Right ventricle myocardium inferior (tissue), 1 donor: ENCODE measurements around the gene MAML3. TPM values are rescaled to one million over a fixed set of nuclear protein-coding genes. Genes with fewer than 3 reads are reported as not detected.

Experiments used
- ATAC-seq: fragments of 200-7000 bp; cut with Tn5 transposase; one replicate; pipeline ENCODE4 v1.9.1; 2020; ENCODE audit warnings: mild to moderate bottlenecking, moderate library complexity
- DNase-seq: peaks from one replicate; pipeline ENCODE4 v3.0.0; 2021; ENCODE audit errors: missing footprints
- intact Hi-C: fragments of 100-400 bp; cut with DNase I; formaldehyde crosslinking; loops from one replicate; pipeline ENCODE4 v1.11.0; 2022
- total RNA-seq: library from RNA; stranded (reverse); fragmentation: NEBNext Ultra II Directional; extraction: Animal tissue kit (Norgen Biotek cat#: 25700); gene quantifications from one replicate; pipeline ENCODE4 v1.2.1, GENCODE V29; 2021
- donor health status: DM: no; HTN: yes; CAD: no; lungs with severe emphysema.

Gene MAML3
- total RNA-seq, 1 donor from 2014 or later: 2.3 TPM

DNA sequence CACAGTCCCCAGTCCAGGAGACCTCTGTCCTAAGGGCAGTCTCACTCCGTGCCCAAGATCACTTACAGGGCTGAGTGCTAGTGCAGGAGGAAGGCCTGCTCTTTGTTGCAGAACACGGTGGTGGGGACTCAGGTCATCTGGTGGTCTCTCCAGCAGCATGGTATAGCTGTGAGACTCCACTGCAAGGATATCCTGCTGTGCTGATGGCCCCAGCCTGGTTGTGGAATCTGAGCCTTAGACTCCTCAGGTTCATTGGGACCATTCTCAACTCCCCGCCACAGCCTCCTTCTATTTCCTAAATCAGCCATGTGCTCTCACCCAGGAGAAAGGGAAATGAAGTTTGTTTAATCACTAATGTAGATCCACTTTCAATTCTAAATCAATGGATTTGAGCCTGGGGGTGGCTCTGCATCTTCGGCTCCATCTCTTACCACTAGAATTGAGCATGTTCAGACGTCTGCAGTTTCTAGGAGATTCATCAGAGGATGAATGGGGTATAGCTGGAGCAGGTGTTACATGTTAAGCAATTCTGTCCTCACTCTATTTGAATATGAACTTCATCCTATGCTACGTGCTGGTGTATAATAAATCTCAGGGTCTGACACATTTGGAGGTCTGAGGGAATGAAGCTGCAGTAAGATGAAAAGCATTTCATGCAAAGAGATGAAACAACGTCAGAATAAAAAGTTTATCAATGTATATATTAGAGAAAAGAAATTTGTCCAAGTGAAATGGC, 299.1 kb downstream of the MAML3 start:
- intact Hi-C loops: no loop called here
- no peak for DNase-seq
- no peak for ATAC-seq

DNA sequence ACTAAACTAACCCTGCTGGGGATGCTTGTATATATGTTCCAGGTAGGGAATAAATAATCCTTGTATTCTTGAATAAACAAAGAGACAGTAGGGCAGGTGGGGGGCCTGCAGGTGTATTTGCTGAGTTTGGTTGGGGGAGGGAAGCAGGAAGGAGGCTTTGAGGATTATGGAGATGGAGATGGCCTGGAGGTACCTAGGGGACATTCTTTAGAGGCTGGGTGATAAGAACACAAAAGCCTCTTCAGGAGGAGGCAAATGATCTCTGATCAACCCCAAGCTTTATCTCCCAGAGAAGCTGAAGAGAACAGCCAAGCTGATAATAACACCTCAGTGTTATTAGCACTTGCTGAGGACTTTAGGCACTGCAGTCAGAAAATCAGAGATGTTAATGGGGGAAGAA, 300.7 kb downstream of the MAML3 start:
- intact Hi-C loops: no loop called here
- ATAC-seq (no peak), DNase-seq (no peak)

GRCh38 chr4:139852612-139853269, 301.2 kb downstream of the MAML3 start:
- no peak for ATAC-seq
- intact Hi-C loops: no loop called here
- no peak for DNase-seq

GRCh38 chr4:139851639-139852038, 302.3 kb downstream of the MAML3 start:
- ATAC-seq: peak; percentile 20
- intact Hi-C loops: no loop called here
- no peak for DNase-seq

- ATAC-seq: no peak
- intact Hi-C loops: no loop called here
Observed at GRCh38 chr4:139851133-139851532, 302.9 kb downstream of the MAML3 start.

DNA sequence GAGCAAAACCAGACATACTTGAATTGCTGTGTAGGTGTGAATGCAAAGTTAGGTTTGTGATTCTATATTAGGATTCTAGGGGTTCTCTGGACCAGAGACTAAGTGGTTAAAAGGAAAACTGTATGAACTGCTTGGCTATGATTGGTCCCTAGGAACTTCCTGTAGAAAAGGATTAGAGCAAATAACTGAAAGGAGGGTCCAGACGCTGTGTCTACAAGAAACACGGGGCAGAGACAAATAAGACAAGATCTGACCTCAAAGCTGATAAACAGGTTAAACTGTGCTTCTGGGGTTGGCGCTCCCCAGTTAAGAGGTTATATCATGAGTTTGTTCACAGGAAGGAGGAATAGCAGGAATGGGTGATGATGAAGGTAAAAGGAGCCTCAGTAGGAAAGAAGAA, 304.8 kb downstream of the MAML3 start:
- no peak for DNase-seq
- intact Hi-C loops: no loop called here

More at GRCh38 chr4:139851133-139851532, 302.9 kb downstream of the MAML3 start:
- no peak for DNase-seq

GRCh38 chr4:139848028-139848427, 306.0 kb downstream of the MAML3 start:
- intact Hi-C loops: no loop called here
- no peak for DNase-seq
- no peak for ATAC-seq

More for the DNA sequence above, 304.8 kb downstream of the MAML3 start:
- no peak for ATAC-seq

DNA sequence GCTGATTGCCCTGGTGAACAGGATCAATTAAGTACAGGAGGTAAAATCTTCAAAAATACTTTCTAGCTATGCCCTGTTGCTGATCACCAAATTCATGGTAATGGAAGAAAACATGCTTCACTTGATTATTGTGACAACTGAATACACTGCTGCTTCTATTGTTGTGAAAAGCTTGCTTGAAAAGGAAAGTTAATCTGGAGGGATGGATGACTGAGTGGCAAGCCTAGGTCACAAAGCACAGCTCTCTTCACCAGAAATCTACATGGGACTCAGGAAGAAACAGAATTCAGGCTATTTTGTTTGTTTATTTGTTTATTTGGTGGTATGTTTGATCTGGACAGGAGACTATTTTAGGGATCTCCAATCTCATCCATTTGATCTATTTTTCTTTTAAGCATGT, 306.4 kb downstream of the MAML3 start:
- ATAC-seq: no peak
- DNase-seq: no peak
- intact Hi-C loops: no loop called here

- ATAC-seq (no peak), DNase-seq (no peak)
- intact Hi-C loops: no loop called here
Observed at GRCh38 chr4:139846766-139847165, 307.2 kb downstream of the MAML3 start.

DNA sequence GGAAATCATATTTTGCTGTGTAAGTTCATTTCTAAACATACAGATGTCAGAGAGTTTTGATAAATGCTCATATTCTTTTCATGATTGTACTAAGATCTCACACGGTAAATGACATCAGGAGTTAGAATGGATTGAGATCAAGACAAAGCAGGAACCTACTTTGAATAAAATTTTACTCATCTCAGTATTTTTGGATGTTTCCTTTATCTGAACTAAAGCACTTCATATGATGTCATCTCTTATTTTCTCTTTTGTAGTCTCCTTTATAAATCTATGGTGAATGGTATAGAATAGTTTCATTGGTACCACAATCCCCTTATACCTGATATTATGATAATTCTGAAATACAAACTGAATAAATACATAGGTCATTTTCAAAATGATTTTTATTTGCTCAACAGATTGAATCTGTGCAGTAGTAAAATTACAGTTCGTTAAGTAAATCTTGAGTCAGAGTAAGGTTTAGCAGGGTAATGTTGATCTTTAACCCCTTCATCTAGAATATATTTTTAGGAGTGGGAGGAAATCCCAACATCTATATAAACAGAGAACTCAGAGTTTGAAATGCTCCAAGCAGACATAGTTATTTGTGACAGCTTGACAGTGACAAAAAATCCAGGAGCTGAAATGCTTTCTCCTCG, 308.4 kb downstream of the MAML3 start:
- DNase-seq (no peak), ATAC-seq (no peak)
- intact Hi-C loops: no loop called here

GRCh38 chr4:139844459-139845036, 309.4 kb downstream of the MAML3 start:
- intact Hi-C loops: no loop called here
- ATAC-seq (no peak), DNase-seq (no peak)

DNA sequence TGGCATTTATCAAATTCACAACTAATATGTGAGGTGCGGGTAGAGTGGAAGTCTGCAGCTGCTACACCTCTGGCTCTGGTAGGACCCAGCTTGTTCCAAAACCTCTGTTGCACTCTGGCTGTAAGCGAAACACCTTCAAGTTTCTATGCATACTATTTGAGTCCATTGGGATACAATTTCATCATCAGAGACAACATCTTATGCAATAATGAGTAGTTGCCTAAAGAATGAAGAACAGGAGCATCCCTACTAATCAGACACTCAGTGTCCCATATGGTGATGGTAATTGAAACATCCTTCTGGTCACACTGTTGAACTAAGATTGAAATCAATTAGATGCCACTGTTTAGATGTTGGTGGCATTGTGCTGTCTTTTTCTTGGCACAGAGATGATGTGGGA, 309.9 kb downstream of the MAML3 start:
- intact Hi-C loops: no loop called here
- ATAC-seq (no peak), DNase-seq (no peak)

DNA sequence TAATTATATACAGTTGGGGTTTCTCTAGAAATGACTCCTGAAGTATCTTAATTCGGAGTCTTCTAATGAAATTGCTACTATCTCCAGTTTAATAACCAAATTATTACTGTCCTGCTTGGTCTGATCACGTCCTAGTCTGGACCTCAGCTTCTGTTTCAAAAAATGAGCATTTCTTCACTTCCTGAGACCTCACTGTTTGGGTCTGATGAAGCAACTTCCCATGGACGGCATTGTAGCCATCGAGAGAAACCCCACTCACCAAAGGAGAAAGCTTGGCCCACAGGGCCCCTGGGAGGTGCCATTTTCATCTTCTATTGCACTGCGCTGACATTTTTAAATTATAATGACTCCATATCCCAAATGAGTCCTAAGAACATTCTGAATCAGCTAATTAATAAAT, 310.3 kb downstream of the MAML3 start:
- DNase-seq (no peak), ATAC-seq (no peak)
- intact Hi-C loops: no loop called here

GRCh38 chr4:139841464-139842195, 312.4 kb downstream of the MAML3 start:
- ATAC-seq (no peak), DNase-seq (no peak)
- intact Hi-C loops: no loop called here

- no peak for DNase-seq
- ATAC-seq: no peak
- intact Hi-C loops: no loop called here
Observed at GRCh38 chr4:139840773-139841172, 313.2 kb downstream of the MAML3 start.

- ATAC-seq: no peak
- DNase-seq: no peak
- intact Hi-C loops: no loop called here
Observed at GRCh38 chr4:139839403-139840031, 314.5 kb downstream of the MAML3 start.

- ATAC-seq (no peak), DNase-seq (no peak)
- intact Hi-C loops: no loop called here
Observed at GRCh38 chr4:139838811-139839210, 315.2 kb downstream of the MAML3 start.

DNA sequence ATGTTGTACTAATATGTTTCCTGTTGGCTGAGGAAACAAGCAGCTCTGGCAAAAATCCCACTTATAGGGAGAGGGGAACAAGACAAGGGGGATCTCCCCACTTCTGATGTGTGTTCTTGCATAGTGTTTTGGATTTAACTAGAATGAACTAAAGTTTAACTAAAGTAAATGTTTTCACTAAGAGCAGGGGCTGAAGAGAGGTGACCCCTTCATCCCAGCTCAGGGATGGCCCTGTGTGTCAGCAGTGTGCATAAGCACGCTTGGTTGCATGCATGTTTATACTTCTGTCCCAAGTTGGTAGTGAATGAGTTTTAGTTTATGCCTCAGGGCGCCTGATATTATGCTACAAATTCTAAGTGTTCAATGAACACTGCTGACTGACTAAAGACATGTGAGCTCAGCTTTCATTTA, 319.0 kb downstream of the MAML3 start:
- ATAC-seq: no peak
- intact Hi-C loops: no loop called here
- no peak for DNase-seq

GRCh38 chr4:139834226-139834662, 319.7 kb downstream of the MAML3 start:
- DNase-seq (no peak), ATAC-seq (no peak)
- intact Hi-C loops: no loop called here
